SK-N-SH treated with all-trans-retinoic acid at 6 μM for 48 hours (cell line): ENCODE measurements around the gene ZNF451.
"Not testable (repeated sequence)": the region's sequence is repeated elsewhere in the genome, so short reads cannot be mapped to it uniquely, and the experiment has no call there.

Experiments
- ISL1 ChIP-seq: fragments of 250-450 bp; sonication (Bioruptor Pico); IDR thresholded peaks from 2 replicates; pipeline ENCODE4 v2.1.2; 2022; ENCODE audit warnings: mild to moderate bottlenecking, moderate library complexity
- RARB ChIP-seq: fragments of 250-450 bp; sonication (Bioruptor Pico); IDR thresholded peaks from 2 replicates; pipeline ENCODE4 v1.8.0; 2021; ENCODE audit warnings: mild to moderate bottlenecking, moderate library complexity
- TCF4 ChIP-seq: fragments of 250-450 bp; sonication (Bioruptor Pico); IDR thresholded peaks from 2 replicates; pipeline ENCODE4 v1.8.0; 2021; ENCODE audit warnings: mild to moderate bottlenecking, moderate library complexity, borderline replicate concordance
- ZC3H10 ChIP-seq: fragments of 250-450 bp; sonication (Bioruptor Pico); IDR thresholded peaks from 2 replicates; pipeline ENCODE4 v1.5.1; 2021; ENCODE audit warnings: mild to moderate bottlenecking, moderate library complexity
- ZFP3 ChIP-seq: fragments of 250-450 bp; sonication (Bioruptor Pico); IDR thresholded peaks from 2 replicates; pipeline ENCODE4 v1.5.0; 2020; ENCODE audit warnings: mild to moderate bottlenecking, moderate library complexity
- TF ChIP-seq, protein P1 (sequence below): fragments of 250-450 bp; sonication (Bioruptor Pico); IDR thresholded peaks from 2 replicates; pipeline ENCODE4 v1.5.1; 2020; ENCODE audit warnings: low read depth, mild to moderate bottlenecking, moderate library complexity

DNA sequence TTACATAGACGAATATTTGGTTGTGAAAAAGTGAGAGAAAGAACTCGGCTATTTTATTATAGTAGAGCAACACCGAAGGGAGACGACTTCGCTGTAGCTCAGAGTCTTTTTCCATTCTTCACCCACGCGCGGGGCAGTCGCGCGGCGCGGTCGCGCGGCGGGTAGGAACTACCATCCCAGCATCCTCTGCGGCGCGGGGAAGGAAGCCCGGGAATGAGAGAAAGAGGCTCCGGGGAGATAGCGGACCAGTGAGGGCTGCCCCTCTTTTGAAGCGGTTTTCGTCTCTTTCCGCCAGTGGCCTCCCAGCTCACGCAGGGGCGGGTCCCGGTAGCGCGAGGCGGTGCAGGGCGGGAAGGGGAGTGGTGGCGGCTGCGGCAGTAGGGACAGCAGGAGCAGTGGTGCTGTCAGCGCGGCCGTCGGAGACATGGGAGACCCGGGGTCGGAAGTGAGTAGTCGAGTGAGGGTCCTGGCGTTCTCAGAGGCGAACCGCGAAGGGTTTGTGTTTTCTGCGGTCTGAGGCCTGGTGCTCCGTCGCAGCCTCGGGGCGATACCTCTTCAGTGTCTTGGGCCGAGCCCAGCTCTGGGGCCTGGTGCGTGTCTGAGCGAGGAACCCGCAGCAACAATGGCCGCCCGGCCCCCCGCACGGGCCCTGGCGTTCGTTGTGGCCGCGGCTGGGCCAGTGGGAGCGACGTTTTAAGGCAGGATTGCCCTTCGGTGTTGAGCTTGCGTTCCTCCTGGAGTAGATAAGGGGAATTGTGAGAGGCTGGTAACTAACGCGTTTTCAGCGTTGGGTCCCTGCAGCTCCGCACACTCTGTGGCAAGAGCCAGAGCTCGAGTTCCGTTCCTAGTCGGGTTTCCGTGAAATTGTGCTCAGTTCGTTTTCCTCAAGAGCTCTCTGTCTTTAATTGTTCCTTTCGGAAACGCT is 43.4 kb upstream of the ZNF451 start, which contains the start of gene KIAA1586:
- TF ChIP-seq ZC3H10 (CRISPR knock-in tag); ISL1 (CRISPR knock-in tag); ZFP3 (CRISPR knock-in tag); RARB; TCF4 (CRISPR knock-in tag): not testable (repeated sequence)
- TF ChIP-seq, protein P1, sequence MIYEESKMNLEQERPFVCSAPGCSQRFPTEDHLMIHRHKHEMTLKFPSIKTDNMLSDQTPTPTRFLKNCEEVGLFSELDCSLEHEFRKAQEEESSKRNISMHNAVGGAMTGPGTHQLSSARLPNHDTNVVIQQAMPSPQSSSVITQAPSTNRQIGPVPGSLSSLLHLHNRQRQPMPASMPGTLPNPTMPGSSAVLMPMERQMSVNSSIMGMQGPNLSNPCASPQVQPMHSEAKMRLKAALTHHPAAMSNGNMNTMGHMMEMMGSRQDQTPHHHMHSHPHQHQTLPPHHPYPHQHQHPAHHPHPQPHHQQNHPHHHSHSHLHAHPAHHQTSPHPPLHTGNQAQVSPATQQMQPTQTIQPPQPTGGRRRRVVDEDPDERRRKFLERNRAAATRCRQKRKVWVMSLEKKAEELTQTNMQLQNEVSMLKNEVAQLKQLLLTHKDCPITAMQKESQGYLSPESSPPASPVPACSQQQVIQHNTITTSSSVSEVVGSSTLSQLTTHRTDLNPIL: not testable (repeated sequence)
